ENCODE results near the gene ST3GAL4. TPM values are rescaled to one million over a fixed set of nuclear protein-coding genes. Genes with fewer than 3 reads are reported as not detected.

The ST3GAL4 gene
- total RNA-seq, 1 donor from 2014 or later, result 19.1 TPM

GRCh38 chr11:126462422-126462821, 106.9 kb downstream of the ST3GAL4 start:
- Mint-ChIP-seq H3K27ac (no peak overlapping the region), H3K36me3 (no peaks in the 10 kb centered on the region), H3K4me3 (no peak overlapping the region), H3K9me3 (no peaks in the 10 kb centered on the region), H3K27me3 (peaks cover 39% of the 10 kb centered on the region), H3K4me1 (ENCODE audit: unreplicated experiment) (peaks cover 12% of the 10 kb centered on the region)
- TF ChIP-seq CTCF (conservative IDR thresholded peaks at IDR 0.05), result no peak
- DNase-seq (ENCODE audit: extremely low spot score, unreplicated experiment), result no peak

Other genes starting within 250 kb of the ST3GAL4 start
- gene RPUSD4, start 144.0 kb upstream of the ST3GAL4 start, total RNA-seq (ENCODE audit: low replicate concordance), result 25.3 and 41.7 TPM in 2 replicates
- 20.2 and 24.8 TPM in 2 replicates for gene FAM118B, start 143.9 kb upstream of the ST3GAL4 start, total RNA-seq (ENCODE audit: low replicate concordance)
- gene SRPRA, start 86.8 kb upstream of the ST3GAL4 start, total RNA-seq (ENCODE audit: low replicate concordance), result 76.6 and 105 TPM in 2 replicates
- 32.5 and 49.6 TPM in 2 replicates for gene FOXRED1, start 86.5 kb upstream of the ST3GAL4 start, total RNA-seq (ENCODE audit: low replicate concordance)
- gene TIRAP, start 72.6 kb upstream of the ST3GAL4 start, total RNA-seq (ENCODE audit: low replicate concordance), result 10.4 and 11.7 TPM in 2 replicates
- 9.8 and 17.6 TPM in 2 replicates for gene DCPS, start 51.6 kb upstream of the ST3GAL4 start, total RNA-seq (ENCODE audit: low replicate concordance)

All from type B pancreatic cell (in vitro differentiated cells).